K562 (cell line): ENCODE results near the gene NFE2. TPM values are rescaled to one million over a fixed set of nuclear protein-coding genes. Genes with fewer than 3 reads are reported as not detected.

Source experiments
- BCL6 ChIP-seq: fragments of 250-450 bp; sonication (Bioruptor Pico); IDR thresholded peaks from 2 replicates; pipeline ENCODE4 v1.4.0; 2020
- E2F8 ChIP-seq: fragments of 450-650 bp; IDR thresholded peaks from 2 replicates; pipeline ENCODE4 v1.7.1; 2018; ENCODE audit warnings: mild to moderate bottlenecking, low read depth; ENCODE audit not compliant: partially characterized antibody
- EP400 ChIP-seq: fragments of 450-650 bp; IDR thresholded peaks from 2 replicates; pipeline ENCODE4 v1.6.1; 2017; ENCODE audit warnings: antibody characterized with exemption, mild to moderate bottlenecking, moderate library complexity
- HDAC2 ChIP-seq: fragments of 450-650 bp; IDR thresholded peaks from 2 replicates; pipeline ENCODE4 v1.6.1; 2016; ENCODE audit warnings: mild to moderate bottlenecking
- MBD2 ChIP-seq: sonication (generic); IDR thresholded peaks from 2 replicates; pipeline ENCODE4 v1.6.1; 2016; ENCODE audit warnings: low read depth, borderline replicate concordance
- MCM2 ChIP-seq: fragments of 450-650 bp; IDR thresholded peaks from 2 replicates; pipeline ENCODE4 v1.6.1; 2017; ENCODE audit warnings: low read depth, mild to moderate bottlenecking
- MEF2A ChIP-seq: IDR thresholded peaks from 2 replicates; pipeline ENCODE4 v1.6.1; 2011; ENCODE audit warnings: low read depth, mild to moderate bottlenecking, low read length, moderate library complexity; ENCODE audit not compliant: control insufficient read depth
- MITF ChIP-seq: IDR thresholded peaks from 2 replicates; pipeline ENCODE4 v1.6.1; 2014; ENCODE audit warnings: antibody characterized with exemption
- NCOR1 ChIP-seq: fragments of 450-650 bp; IDR thresholded peaks from 2 replicates; pipeline ENCODE4 v1.6.1; 2016; ENCODE audit warnings: mild to moderate bottlenecking, moderate library complexity
- NFIC ChIP-seq: fragments of 450-650 bp; IDR thresholded peaks from 2 replicates; pipeline ENCODE4 v1.6.1; 2017; ENCODE audit warnings: mild to moderate bottlenecking, inconsistent platforms
- NR2C2 ChIP-seq, 2 experiments: fragments of 200-800 bp in 1 of 2; sonication (Bioruptor generic) in 1 of 2; sonication (generic) in 1 of 2; formaldehyde crosslinking in 1 of 2; IDR thresholded peaks; 2 replicates each; pipeline versions ENCODE4 v1.6.1 to v1.8.0; 2016 to 2022; ENCODE audit warnings: mild to moderate bottlenecking in 1 of 2, missing compliant biosample characterization in 1 of 2, missing genetic modification characterization in 1 of 2, missing genetic modification reagents in 1 of 2
- PPARD ChIP-seq: fragments of 250-450 bp; sonication (Bioruptor Pico); IDR thresholded peaks from 2 replicates; pipeline ENCODE4 v1.8.0; 2022; ENCODE audit warnings: inconsistent platforms, mild to moderate bottlenecking, moderate library complexity
- RBM34 ChIP-seq: fragments of 200-400 bp; formaldehyde crosslinking; IDR thresholded peaks from 2 replicates; pipeline ENCODE4 v1.6.1; 2018; ENCODE audit warnings: low read length, borderline replicate concordance; ENCODE audit not compliant: insufficient read depth
- THAP12 ChIP-seq: fragments of 250-450 bp; sonication (Bioruptor Pico); IDR thresholded peaks from 2 replicates; pipeline ENCODE4 v1.9.0; 2021; ENCODE audit warnings: mild to moderate bottlenecking, inconsistent platforms
- WHSC1 ChIP-seq: IDR thresholded peaks from one replicate; pipeline ENCODE4 v1.6.1; 2012; ENCODE audit warnings: low read length, control low read depth, inconsistent platforms
- XRCC5 ChIP-seq: fragments of 200-400 bp; formaldehyde crosslinking; IDR thresholded peaks from 2 replicates; pipeline ENCODE4 v1.6.1; 2017; ENCODE audit warnings: low read depth, mild to moderate bottlenecking, low read length
- ZKSCAN8 ChIP-seq: fragments of 200-800 bp; sonication (Bioruptor generic); IDR thresholded peaks from 2 replicates; pipeline ENCODE4 v1.6.1; 2016; ENCODE audit warnings: missing genetic modification characterization, missing compliant biosample characterization
- ZNF133 ChIP-seq: fragments of 250-450 bp; sonication (Bioruptor Pico); IDR thresholded peaks from 2 replicates; pipeline ENCODE4 v1.4.0; 2020; ENCODE audit warnings: mild to moderate bottlenecking
- ZNF146 ChIP-seq: IDR thresholded peaks from one replicate; pipeline ENCODE4 v1.6.1; 2018; ENCODE audit warnings: missing compliant biosample characterization; ENCODE audit not compliant: unreplicated experiment
- polyA plus RNA-seq, 8 experiments: library from polyadenylated mRNA; depleted of rRNA in 4 of 8; stranded (reverse) in 5 of 8; unstranded in 3 of 8; fragments of >200 nt; fragmentation: Nextera tagmentation in 2 of 8; fragmentation: Illumina TruSeq in 1 of 8; extraction: Ambion mirVana in 2 of 8; extraction: Trizol in 1 of 8; gene quantifications; 2 replicates each; pipeline versions ENCODE4 v1.2.1 to v1.2.3, GENCODE V29; 2011 to 2014; ENCODE audit warnings: inconsistent platforms in 1 of 8, missing spikeins in 1 of 8
- total RNA-seq, 7 experiments: library from RNA; depleted of rRNA in 6 of 7; stranded (reverse); fragments of >200 nt in 6 of 7; fragmentation: Illumina TruSeq in 2 of 7; extraction: Trizol in 2 of 7; gene quantifications; 2 replicates each; pipeline versions ENCODE4 v1.2.1 to v1.2.3, GENCODE V29; 2011 to 2021; ENCODE audit warnings: low replicate concordance in 1 of 7
- TF ChIP-seq, protein P1 (sequence below): fragments of 250-450 bp; sonication (Bioruptor Pico); IDR thresholded peaks from 2 replicates; pipeline ENCODE4 v1.5.0; 2021
- TF ChIP-seq, protein P2 (sequence below): fragments of 450-650 bp; IDR thresholded peaks from 2 replicates; pipeline ENCODE4 v1.6.1; 2016; ENCODE audit warnings: missing biosample characterization, missing genetic modification characterization

Gene NFE2
- total and polyA plus RNA-seq, 9 of the 15 experiments (the other 6 are each of a cell fraction or from before 2014, with no cell fraction given): 12.3 to 282 (median 208) TPM

GRCh38 chr12:54324617-54325441 lies 24.0 kb upstream of the NFE2 start, which contains the start of gene COPZ1 (continued):
- TF ChIP-seq THAP12 (CRISPR knock-in tag) (peak; percentile 76), ZNF146 (no peak), MITF (no peak), MEF2A (no peak), NFIC (peak; percentile 55), MCM2 (no peak), HDAC2 (peak; percentile 36), NR2C2 (CRISPR knock-in tag; IDR thresholded peaks at IDR 0.05) (no peak), NR2C2 (tag; IDR thresholded peaks at IDR 0.05) (peak; percentile 81), PPARD (CRISPR knock-in tag) (no peak), ZKSCAN8 (CRISPR knock-in tag) (no peak), XRCC5 (no peak), MBD2 (peak; percentile 98), EP400 (peak; percentile 98), WHSC1 (no peak), RBM34 (no peak), BCL6 (CRISPR knock-in tag) (no peak), NCOR1 (no peak; the same call in 1 of the 2 replicates), ZNF133 (CRISPR knock-in tag) (no peak), E2F8 (no peak)
- TF ChIP-seq, protein P1, sequence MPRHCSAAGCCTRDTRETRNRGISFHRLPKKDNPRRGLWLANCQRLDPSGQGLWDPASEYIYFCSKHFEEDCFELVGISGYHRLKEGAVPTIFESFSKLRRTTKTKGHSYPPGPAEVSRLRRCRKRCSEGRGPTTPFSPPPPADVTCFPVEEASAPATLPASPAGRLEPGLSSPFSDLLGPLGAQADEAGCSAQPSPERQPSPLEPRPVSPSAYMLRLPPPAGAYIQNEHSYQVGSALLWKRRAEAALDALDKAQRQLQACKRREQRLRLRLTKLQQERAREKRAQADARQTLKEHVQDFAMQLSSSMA: no peak
- TF ChIP-seq, protein P2, sequence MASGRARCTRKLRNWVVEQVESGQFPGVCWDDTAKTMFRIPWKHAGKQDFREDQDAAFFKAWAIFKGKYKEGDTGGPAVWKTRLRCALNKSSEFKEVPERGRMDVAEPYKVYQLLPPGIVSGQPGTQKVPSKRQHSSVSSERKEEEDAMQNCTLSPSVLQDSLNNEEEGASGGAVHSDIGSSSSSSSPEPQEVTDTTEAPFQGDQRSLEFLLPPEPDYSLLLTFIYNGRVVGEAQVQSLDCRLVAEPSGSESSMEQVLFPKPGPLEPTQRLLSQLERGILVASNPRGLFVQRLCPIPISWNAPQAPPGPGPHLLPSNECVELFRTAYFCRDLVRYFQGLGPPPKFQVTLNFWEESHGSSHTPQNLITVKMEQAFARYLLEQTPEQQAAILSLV: no peak
